Naive thymus-derived CD8-positive, alpha-beta T cell (primary cell): Measurements from ENCODE around the gene HTRA2. TPM values are rescaled to one million over a fixed set of nuclear protein-coding genes. Genes with fewer than 3 reads are reported as not detected.

Source experiments
- ATAC-seq, 2 donors: fragments of 150-1000 bp; cut with Tn5 transposase in 1 of 2; sonication (Bioruptor Pico), chemical (Tn5 transposase) in 1 of 2; 1 replicate in 1 of 2; 2 replicates in 1 of 2; pipeline ENCODE4 v1.10.0; 2021; ENCODE audit warnings: mild to moderate bottlenecking in 2 of 2, moderate library complexity in 2 of 2
- POLR2A ChIA-PET: fragments of 350-600 bp; sonication (Branson Sonifier 250); formaldehyde crosslinking; loops from one replicate; lab custom pipeline; 2021; ENCODE audit warnings: antibody characterized with exemption; lab: Charles Lee
- DNase-seq, 10 donors: peaks; one replicate each; pipeline versions ENCODE4 v3.0.0 to v3.0.0-alpha.2; 2020 to 2022
- H3K27ac Mint-ChIP-seq, 10 donors: one replicate each; pipeline ENCODE4 v1.8.0; 2020 to 2022; ENCODE audit warnings: mild to moderate bottlenecking in 10 of 10, mixed read lengths in 10 of 10, moderate library complexity in 4 of 10, inconsistent platforms in 1 of 10
- H3K27me3 Mint-ChIP-seq, 5 donors: one replicate each; pipeline ENCODE4 v1.8.0; 2021 to 2022; ENCODE audit warnings: mixed read lengths in 5 of 5
- H3K36me3 Mint-ChIP-seq, 3 donors: one replicate each; pipeline ENCODE4 v1.8.0; 2020 to 2022; ENCODE audit warnings: mixed read lengths in 3 of 3, mild to moderate bottlenecking in 2 of 3, inconsistent platforms in 1 of 3
- H3K4me1 Mint-ChIP-seq, 4 donors: one replicate each; pipeline ENCODE4 v1.8.0; 2021 to 2022; ENCODE audit warnings: mixed read lengths in 4 of 4
- H3K4me3 Mint-ChIP-seq, 10 donors: one replicate each; pipeline ENCODE4 v1.8.0; 2020 to 2022; ENCODE audit warnings: mild to moderate bottlenecking in 10 of 10, mixed read lengths in 10 of 10, moderate library complexity in 6 of 10, inconsistent platforms in 1 of 10
- H3K9me3 Mint-ChIP-seq, 9 donors: one replicate each; pipeline ENCODE4 v1.8.0; 2020 to 2022; ENCODE audit warnings: mixed read lengths in 9 of 9, mild to moderate bottlenecking in 3 of 9, inconsistent platforms in 1 of 9, moderate library complexity in 1 of 9
- polyA plus RNA-seq, 3 donors: library from polyadenylated mRNA; unstranded; fragments of 300-500 nt; fragmentation: Illumina TruSeq; gene quantifications; one replicate each; pipeline ENCODE4 v1.2.3, GENCODE V29; 2021
- total RNA-seq, 8 experiments: library from RNA in 2 of 8; stranded (reverse) in 2 of 8; gene quantifications; one replicate each; pipeline ENCODE4 v1.2.3 and lab custom pipeline; 2021 to 2026

The HTRA2 gene
- total and polyA plus RNA-seq, 5 experiments from 2014 or later = 21.3 to 44.5 (median 24.5) TPM

- ATAC-seq (no peak), DNase-seq (no peak)
- H3K36me3 Mint-ChIP-seq = peaks cover 4 to 27% (median 16%) of the 10 kb centered on the region in 3 donors
- no peak overlapping the region for H3K4me3 Mint-ChIP-seq
- peaks cover 9 to 30% (median 21%) of the 10 kb centered on the region in 4 donors for H3K4me1 Mint-ChIP-seq
- peaks cover 3 to 18% (median 10%) of the 10 kb centered on the region in 5 donors for H3K27me3 Mint-ChIP-seq
- H3K9me3 Mint-ChIP-seq = no peaks in the 10 kb centered on the region
- no peak overlapping the region for H3K27ac Mint-ChIP-seq
- POLR2A ChIA-PET = interaction anchor here (1.1 kb wide), 1 partner anchor 18 kb away, joined by 3 read pairs; the partner anchor contains the start of gene PCGF1
Observed at GRCh38 chr2:74524955-74525716, 4.6 kb upstream of the HTRA2 start.

GRCh38 chr2:74525717-74526648 lies 3.8 kb upstream of the HTRA2 start, which contains the start of gene DQX1:
DQX1 (minus strand) TSS chr2:74526231; CDS start chr2:74525729, 502 bp downstream.
- Mint-ChIP-seq H3K4me1 (peaks cover 12 to 34% (median 28%) of the 10 kb centered on the region in 4 donors), H3K4me3 (peak within 1 kb of the TSS in 5 of 10 donors; percentile 18 to 70 (median 22)), H3K27me3 (peaks cover 0 to 10% (median 2%) of the 10 kb centered on the region in 5 donors), H3K27ac (peak within 1 kb of the TSS in 6 of 10 donors; percentile 18 to 78 (median 56)), H3K36me3 (peaks cover 4 to 27% (median 16%) of the 10 kb centered on the region in 3 donors), H3K9me3 (no peaks in the 10 kb centered on the region)
- no peak for ATAC-seq
- POLR2A ChIA-PET = interaction anchor here (1.0 to 2.1 kb wide), 5 partner anchors 18 to 68 kb away, joined by 4 to 9 read pairs (median 4); partner anchors contain the start of genes CCDC142, LBX2, MRPL53 and TTC31
- DNase-seq = no peak

- Mint-ChIP-seq H3K27me3 (peaks cover 0 to 4% (median 0%) of the 10 kb centered on the region in 5 donors), H3K27ac (peak overlapping the region in 4 of 10 donors; percentile 8 to 78 (median 42)), H3K36me3 (peaks cover 4 to 27% (median 16%) of the 10 kb centered on the region in 3 donors), H3K4me1 (peaks cover 15 to 42% (median 35%) of the 10 kb centered on the region in 4 donors), H3K4me3 (peak overlapping the region in 4 of 10 donors; percentile 22 to 70 (median 24)), H3K9me3 (no peaks in the 10 kb centered on the region)
- ATAC-seq (no peak), DNase-seq (no peak)
- POLR2A ChIA-PET = interaction anchor here (1.0 to 2.1 kb wide), 5 partner anchors 18 to 68 kb away, joined by 4 to 9 read pairs (median 4); partner anchors contain the start of genes CCDC142, LBX2, MRPL53 and TTC31
Observed at GRCh38 chr2:74526649-74527230, 3.0 kb upstream of the HTRA2 start.

DNA sequence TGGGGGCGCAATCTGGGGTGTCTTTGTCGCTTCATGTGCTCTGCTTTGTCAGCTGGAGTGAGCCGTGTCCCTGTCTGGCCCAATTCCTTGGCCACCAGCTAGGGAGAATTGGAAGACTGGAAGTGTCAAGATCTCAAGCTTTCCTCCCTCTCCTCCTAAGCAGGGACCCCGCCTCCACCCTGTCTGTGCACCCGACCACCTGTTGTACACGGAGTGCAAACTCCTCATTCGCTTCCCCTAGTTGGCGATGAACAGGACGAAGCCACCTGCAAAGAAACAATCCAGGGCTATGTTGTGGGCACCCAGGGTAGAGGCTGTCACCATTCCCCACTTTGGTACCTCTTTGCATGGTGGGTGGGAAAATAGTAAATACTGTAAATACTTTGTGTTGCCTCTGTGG lies 2.0 kb upstream of the HTRA2 start:
- ATAC-seq (no peak), DNase-seq (no peak)
- Mint-ChIP-seq H3K9me3 (no peaks in the 10 kb centered on the region), H3K27me3 (no peaks in the 10 kb centered on the region), H3K4me3 (peak overlapping the region; percentile 89 to 96 (median 94)), H3K36me3 (peaks cover 4 to 34% (median 16%) of the 10 kb centered on the region in 3 donors), H3K4me1 (peaks cover 22 to 50% (median 43%) of the 10 kb centered on the region in 4 donors), H3K27ac (peak overlapping the region in 8 of 10 donors; percentile 63 to 97 (median 92))
- POLR2A ChIA-PET = interaction anchor here (0.5 to 5.1 kb wide), 7 partner anchors 11 to 77 kb away, joined by 4 to 35 read pairs (median 6); partner anchors contain the start of genes CCDC142, LBX2, TLX2 and TTC31

- Mint-ChIP-seq H3K36me3 (peaks cover 4 to 34% (median 19%) of the 10 kb centered on the region in 3 donors), H3K27ac (peak overlapping the region; percentile 78 to 97 (median 94)), H3K4me3 (peak overlapping the region; percentile 89 to 96 (median 94)), H3K4me1 (peaks cover 22 to 50% (median 43%) of the 10 kb centered on the region in 4 donors), H3K9me3 (no peaks in the 10 kb centered on the region), H3K27me3 (no peaks in the 10 kb centered on the region)
- peak in 1 of 10 donors; percentile 23 for DNase-seq
- POLR2A ChIA-PET = interaction anchor here (1.0 to 5.7 kb wide), 15 partner anchors 10 to 107 kb away, joined by 3 to 45 read pairs (median 6); partner anchors contain the start of genes C2orf81, CCDC142, INO80B and LBX2
- peak; percentile 2 to 5 for ATAC-seq
Observed at GRCh38 chr2:74528600-74529356, 955 bp upstream of the HTRA2 start.

- DNase-seq = peak in 8 of 10 donors; percentile 21 to 51 (median 40)
- POLR2A ChIA-PET = interaction anchor here (0.6 to 5.7 kb wide), 19 partner anchors 8 to 702 kb away, joined by 3 to 45 read pairs (median 4); partner anchors contain the start of genes C2orf81, CCDC142, INO80B and LBX2
- Mint-ChIP-seq H3K9me3 (no peaks in the 10 kb centered on the region), H3K36me3 (peaks cover 4 to 34% (median 19%) of the 10 kb centered on the region in 3 donors), H3K4me1 (peaks cover 22 to 50% (median 43%) of the 10 kb centered on the region in 4 donors), H3K27me3 (no peaks in the 10 kb centered on the region), H3K4me3 (peak overlapping the region; percentile 89 to 96 (median 94)), H3K27ac (peak overlapping the region; percentile 37 to 97 (median 93))
- peak; percentile 23 to 33 for ATAC-seq
Observed at GRCh38 chr2:74530239-74531187, 780 bp downstream of the HTRA2 start.

- peak overlapping the region in 8 of 10 donors; percentile 25 to 96 (median 90) for H3K4me3 Mint-ChIP-seq
- H3K36me3 Mint-ChIP-seq = peaks cover 0 to 25% (median 14%) of the 10 kb centered on the region in 3 donors
- H3K4me1 Mint-ChIP-seq = peaks cover 22 to 43% (median 40%) of the 10 kb centered on the region in 4 donors
- H3K27me3 Mint-ChIP-seq = no peaks in the 10 kb centered on the region
- H3K9me3 Mint-ChIP-seq = no peaks in the 10 kb centered on the region
- POLR2A ChIA-PET = interaction anchor here (1.1 to 5.7 kb wide), 5 partner anchors 8 to 74 kb away, joined by 3 to 45 read pairs (median 31); partner anchors contain the start of genes CCDC142, INO80B, MRPL53 and TLX2
- no peak for ATAC-seq
- DNase-seq = no peak
- peak overlapping the region in 8 of 10 donors; percentile 26 to 97 (median 66) for H3K27ac Mint-ChIP-seq
Observed at GRCh38 chr2:74531666-74532065, 1.9 kb downstream of the HTRA2 start.

DNA sequence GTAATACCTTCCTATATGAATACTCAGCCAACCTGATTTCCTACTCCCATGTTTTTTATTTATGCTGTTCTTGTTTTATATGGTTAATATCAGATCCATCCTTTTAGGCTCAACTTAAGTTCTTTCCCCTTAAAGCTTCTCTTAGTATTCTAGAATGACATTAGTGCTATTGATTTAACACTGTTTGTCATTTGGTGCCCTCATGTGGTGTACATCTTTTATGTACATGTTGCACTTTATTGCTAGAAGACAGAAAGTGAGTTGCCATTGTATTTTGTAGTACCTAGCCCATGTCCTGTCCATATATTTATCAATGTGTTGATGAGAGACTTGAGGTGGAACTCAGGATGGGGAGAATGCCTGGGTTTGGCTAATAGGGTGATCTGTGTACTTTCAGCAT lies 2.5 kb downstream of the HTRA2 start:
- peaks cover 0 to 20% (median 8%) of the 10 kb centered on the region in 3 donors for H3K36me3 Mint-ChIP-seq
- H3K4me1 Mint-ChIP-seq = peaks cover 23 to 40% (median 37%) of the 10 kb centered on the region in 4 donors
- DNase-seq (peak in 2 of 10 donors; percentile 50 to 53), ATAC-seq (no peak)
- POLR2A ChIA-PET = interaction anchor here (1.9 to 5.7 kb wide), 3 partner anchors 50 to 75 kb away, joined by 8 to 45 read pairs (median 31); partner anchors contain the start of genes CCDC142, INO80B, MRPL53 and TTC31
- H3K27ac Mint-ChIP-seq = peak overlapping the region in 9 of 10 donors; percentile 1 to 97 (median 49)
- H3K9me3 Mint-ChIP-seq = no peaks in the 10 kb centered on the region
- H3K27me3 Mint-ChIP-seq = peaks cover 0 to under 1% (median 0%) of the 10 kb centered on the region in 5 donors
- H3K4me3 Mint-ChIP-seq = peak overlapping the region in 9 of 10 donors; percentile 20 to 89 (median 68)

GRCh38 chr2:74533464-74533863 lies 3.7 kb downstream of the HTRA2 start:
- Mint-ChIP-seq H3K4me3 (no peak overlapping the region), H3K4me1 (peaks cover 20 to 30% (median 26%) of the 10 kb centered on the region in 4 donors), H3K9me3 (no peaks in the 10 kb centered on the region), H3K27ac (peak overlapping the region in 1 of 10 donors; percentile 73), H3K36me3 (peaks cover 0 to 8% (median 3%) of the 10 kb centered on the region in 3 donors), H3K27me3 (peaks cover 0 to 5% (median 0%) of the 10 kb centered on the region in 5 donors)
- no peak for ATAC-seq
- DNase-seq = no peak
- POLR2A ChIA-PET = interaction anchor here (0.6 to 5.7 kb wide), 2 partner anchors 48 to 76 kb away, joined by 3 to 45 read pairs; partner anchors contain the start of genes INO80B and WBP1
